Measurements from ENCODE around the gene APBB1. TPM values are rescaled to one million over a fixed set of nuclear protein-coding genes. Genes with fewer than 3 reads are reported as not detected.

APBB1 gene
- total and polyA plus RNA-seq, 3 experiments from 2014 or later, result 41.7 to 80.2 (median 43.6) TPM

- no peak overlapping the region for H3K27ac ChIP-seq (ENCODE audit: low read depth, low read length)
- DNase-seq, result peak in 1 of 5 donors; percentile 31
- H3K27me3 Mint-ChIP-seq, result peaks cover 0 to 4% of the 10 kb centered on the region in 2 donors
- peaks cover 96% of the 10 kb centered on the region for H3K4me1 ChIP-seq (ENCODE audit: insufficient read depth, low read length)
- H3K36me3 Mint-ChIP-seq, result peaks cover 0 to 39% (median 10%) of the 10 kb centered on the region in 3 donors
- H3K27me3 ChIP-seq (ENCODE audit: insufficient read depth, low read length, poor library complexity, severe bottlenecking), result no peaks in the 10 kb centered on the region
- peak overlapping the region in 2 of 7 donors; percentile 89 to 94 for H3K4me3 Mint-ChIP-seq
- POLR2A ChIA-PET, result interaction anchor here (0.6 to 5.5 kb wide), 3 partner anchors 12 to 62 kb away, joined by 9 to 56 read pairs (median 9); partner anchors contain the start of genes APBB1 and SMPD1
- H3K27ac Mint-ChIP-seq, result peak overlapping the region; percentile 90 to 99 (median 96)
- H3K9me3 Mint-ChIP-seq, result peaks cover 0 to 3% (median 0%) of the 10 kb centered on the region in 5 donors
- H3K4me3 ChIP-seq (ENCODE audit: low read length), result peak overlapping the region; percentile 66
- CTCF ChIA-PET, result interaction anchor here (1.0 to 8.2 kb wide), 3 partner anchors 22 to 42 kb away, joined by 3 to 100 read pairs (median 3); no protein-coding TSS in a partner anchor
- no peaks in the 10 kb centered on the region for H3K9me3 ChIP-seq (ENCODE audit: low read length)
- H3K36me3 ChIP-seq (ENCODE audit: insufficient read depth, low read length), result peaks cover 20% of the 10 kb centered on the region
- peaks cover 79 to 88% (median 86%) of the 10 kb centered on the region in 3 donors for H3K4me1 Mint-ChIP-seq
Observed at GRCh38 chr11:6405052-6405667, 13.7 kb downstream of the APBB1 start.

- H3K27me3 ChIP-seq (ENCODE audit: insufficient read depth, low read length, poor library complexity, severe bottlenecking), result no peaks in the 10 kb centered on the region
- POLR2A ChIA-PET, result interaction anchor here (1.2 to 5.5 kb wide), 3 partner anchors 13 to 77 kb away, joined by 3 to 56 read pairs (median 9); partner anchors contain the start of genes APBB1 and SMPD1
- CTCF ChIA-PET, result interaction anchor here (1.0 to 8.2 kb wide), 7 partner anchors 9 to 77 kb away, joined by 3 to 100 read pairs (median 12); partner anchors contain the start of genes APBB1, ARFIP2 and TIMM10B
- peak overlapping the region; percentile 66 for H3K4me3 ChIP-seq (ENCODE audit: low read length)
- H3K36me3 ChIP-seq (ENCODE audit: insufficient read depth, low read length), result peaks cover 14% of the 10 kb centered on the region
- Mint-ChIP-seq H3K4me3 (peak overlapping the region; percentile 53 to 94 (median 80)), H3K27me3 (peaks cover 0 to 4% of the 10 kb centered on the region in 2 donors), H3K9me3 (peaks cover 0 to 3% (median 0%) of the 10 kb centered on the region in 5 donors), H3K4me1 (peaks cover 78 to 90% (median 87%) of the 10 kb centered on the region in 3 donors), H3K27ac (peak overlapping the region; percentile 90 to 99 (median 96)), H3K36me3 (peaks cover 4 to 38% (median 14%) of the 10 kb centered on the region in 3 donors)
- peaks cover 96% of the 10 kb centered on the region for H3K4me1 ChIP-seq (ENCODE audit: insufficient read depth, low read length)
- peak in 3 of 5 donors; percentile 27 to 71 (median 64) for DNase-seq
- no peaks in the 10 kb centered on the region for H3K9me3 ChIP-seq (ENCODE audit: low read length)
- H3K27ac ChIP-seq (ENCODE audit: low read depth, low read length), result no peak overlapping the region
Observed at GRCh38 chr11:6404342-6405051, 14.4 kb downstream of the APBB1 start.

- H3K36me3 Mint-ChIP-seq, result peaks cover 11 to 41% (median 16%) of the 10 kb centered on the region in 3 donors
- H3K27me3 Mint-ChIP-seq, result peaks cover 0 to 6% of the 10 kb centered on the region in 2 donors
- peak overlapping the region in 6 of 7 donors; percentile 80 to 94 (median 86) for H3K4me3 Mint-ChIP-seq
Observed at GRCh38 chr11:6403539-6403938, 15.4 kb downstream of the APBB1 start.

GRCh38 chr11:6402561-6402981 is 16.3 kb downstream of the APBB1 start:
- Histone ChIP-seq H3K27ac (ENCODE audit: low read depth, low read length) (peak overlapping the region; percentile 41), H3K4me1 (ENCODE audit: insufficient read depth, low read length) (peaks cover 88% of the 10 kb centered on the region), H3K9me3 (ENCODE audit: low read length) (no peaks in the 10 kb centered on the region), H3K36me3 (ENCODE audit: insufficient read depth, low read length) (peaks cover 8% of the 10 kb centered on the region), H3K27me3 (ENCODE audit: insufficient read depth, low read length, poor library complexity, severe bottlenecking) (no peaks in the 10 kb centered on the region), H3K4me3 (ENCODE audit: low read length) (peak overlapping the region; percentile 66)
- peak; percentile 50 to 97 (median 89) for DNase-seq
- peaks cover 11 to 48% (median 20%) of the 10 kb centered on the region in 3 donors for H3K36me3 Mint-ChIP-seq
- peak overlapping the region; percentile 69 to 94 (median 85) for H3K4me3 Mint-ChIP-seq
- H3K27ac Mint-ChIP-seq, result peak overlapping the region; percentile 93 to 99 (median 98)
- CTCF ChIA-PET, result interaction anchor here (0.6 to 8.2 kb wide), 18 partner anchors 8 to 297 kb away, joined by 3 to 100 read pairs (median 4); partner anchors contain the start of genes APBB1, ARFIP2, HPX and MRPL17
- peaks cover 0 to 5% of the 10 kb centered on the region in 2 donors for H3K27me3 Mint-ChIP-seq
- H3K9me3 Mint-ChIP-seq, result peaks cover 0 to 3% (median 0%) of the 10 kb centered on the region in 5 donors
- peaks cover 76 to 96% (median 91%) of the 10 kb centered on the region in 3 donors for H3K4me1 Mint-ChIP-seq
- POLR2A ChIA-PET, result interaction anchor here (0.5 to 5.5 kb wide), 11 partner anchors 9 to 1576 kb away, joined by 3 to 56 read pairs (median 4); partner anchors contain the start of genes APBB1, MRPL17, SMPD1 and TIMM10B

More at GRCh38 chr11:6403539-6403938, 15.4 kb downstream of the APBB1 start:
- peaks cover 79 to 92% (median 89%) of the 10 kb centered on the region in 3 donors for H3K4me1 Mint-ChIP-seq
- Histone ChIP-seq H3K9me3 (ENCODE audit: low read length) (no peaks in the 10 kb centered on the region), H3K4me1 (ENCODE audit: insufficient read depth, low read length) (peaks cover 97% of the 10 kb centered on the region), H3K27me3 (ENCODE audit: insufficient read depth, low read length, poor library complexity, severe bottlenecking) (no peaks in the 10 kb centered on the region), H3K27ac (ENCODE audit: low read depth, low read length) (peak overlapping the region; percentile 41), H3K4me3 (ENCODE audit: low read length) (peak overlapping the region; percentile 66), H3K36me3 (ENCODE audit: insufficient read depth, low read length) (peaks cover 8% of the 10 kb centered on the region)
- H3K27ac Mint-ChIP-seq, result peak overlapping the region; percentile 93 to 99 (median 98)
- H3K9me3 Mint-ChIP-seq, result peaks cover 0 to 3% (median 0%) of the 10 kb centered on the region in 5 donors
- DNase-seq, result no peak
- CTCF ChIA-PET, result interaction anchor here (1.0 to 8.2 kb wide), 14 partner anchors 9 to 279 kb away, joined by 3 to 100 read pairs (median 5); partner anchors contain the start of genes APBB1, ARFIP2, HPX and MRPL17
- POLR2A ChIA-PET, result interaction anchor here (1.0 to 5.5 kb wide), 5 partner anchors 13 to 280 kb away, joined by 3 to 56 read pairs (median 4); partner anchors contain the start of genes APBB1, MRPL17, SMPD1 and TPP1

GRCh38 chr11:6402061-6402470 is 16.8 kb downstream of the APBB1 start:
- POLR2A ChIA-PET, result interaction anchor here (0.7 to 5.5 kb wide), 7 partner anchors 9 to 80 kb away, joined by 3 to 56 read pairs (median 7); partner anchors contain the start of genes APBB1, SMPD1 and TIMM10B
- peaks cover 11 to 48% (median 17%) of the 10 kb centered on the region in 3 donors for H3K36me3 Mint-ChIP-seq
- peak overlapping the region; percentile 51 for H3K4me3 ChIP-seq (ENCODE audit: low read length)
- peaks cover 71 to 94% (median 88%) of the 10 kb centered on the region in 3 donors for H3K4me1 Mint-ChIP-seq
- peak in 2 of 5 donors; percentile 27 to 59 for DNase-seq
- H3K9me3 Mint-ChIP-seq, result peaks cover 0 to 3% (median 0%) of the 10 kb centered on the region in 5 donors
- H3K4me1 ChIP-seq (ENCODE audit: insufficient read depth, low read length), result peaks cover 83% of the 10 kb centered on the region
- peaks cover 0 to 5% of the 10 kb centered on the region in 2 donors for H3K27me3 Mint-ChIP-seq
- H3K27me3 ChIP-seq (ENCODE audit: insufficient read depth, low read length, poor library complexity, severe bottlenecking), result no peaks in the 10 kb centered on the region
- H3K4me3 Mint-ChIP-seq, result peak overlapping the region; percentile 69 to 94 (median 85)
- CTCF ChIA-PET, result interaction anchor here (0.6 to 8.2 kb wide), 13 partner anchors 7 to 104 kb away, joined by 3 to 100 read pairs (median 6); partner anchors contain the start of genes APBB1, ARFIP2, SMPD1 and TIMM10B
- peak overlapping the region; percentile 93 to 99 (median 98) for H3K27ac Mint-ChIP-seq
- peaks cover 8% of the 10 kb centered on the region for H3K36me3 ChIP-seq (ENCODE audit: insufficient read depth, low read length)
- peak overlapping the region; percentile 34 for H3K27ac ChIP-seq (ENCODE audit: low read depth, low read length)
- H3K9me3 ChIP-seq (ENCODE audit: low read length), result no peaks in the 10 kb centered on the region

GRCh38 chr11:6401464-6401863 is 17.4 kb downstream of the APBB1 start:
- Mint-ChIP-seq H3K27ac (peak overlapping the region in 7 of 8 donors; percentile 74 to 99 (median 97)), H3K9me3 (peaks cover 0 to 3% (median 0%) of the 10 kb centered on the region in 5 donors), H3K4me1 (peaks cover 66 to 94% (median 88%) of the 10 kb centered on the region in 3 donors), H3K27me3 (peaks cover 0 to 5% of the 10 kb centered on the region in 2 donors), H3K36me3 (peaks cover 11 to 53% (median 17%) of the 10 kb centered on the region in 3 donors), H3K4me3 (peak overlapping the region in 5 of 7 donors; percentile 13 to 89 (median 28))
- ChIA-PET POLR2A (interaction anchor here (3.8 to 5.5 kb wide), 2 partner anchors 11 to 16 kb away, joined by 56 read pairs; partner anchors contain the start of genes APBB1 and SMPD1), CTCF (interaction anchor here (1.3 to 8.2 kb wide), 5 partner anchors 11 to 104 kb away, joined by 4 to 100 read pairs (median 7); partner anchors contain the start of genes APBB1 and SMPD1)
- no peak for DNase-seq
- Histone ChIP-seq H3K27me3 (ENCODE audit: insufficient read depth, low read length, poor library complexity, severe bottlenecking) (no peaks in the 10 kb centered on the region), H3K36me3 (ENCODE audit: insufficient read depth, low read length) (peaks cover 8% of the 10 kb centered on the region), H3K9me3 (ENCODE audit: low read length) (no peaks in the 10 kb centered on the region), H3K27ac (ENCODE audit: low read depth, low read length) (no peak overlapping the region), H3K4me3 (ENCODE audit: low read length) (no peak overlapping the region), H3K4me1 (ENCODE audit: insufficient read depth, low read length) (peaks cover 77% of the 10 kb centered on the region)

All from CD8-positive, alpha-beta memory T cell (primary cell).